Endothelial cell of umbilical vein (primary cell): ENCODE results near the gene ZDHHC6. TPM values are rescaled to one million over a fixed set of nuclear protein-coding genes. Genes with fewer than 3 reads are reported as not detected.

Experiments used
- BruUV-seq: library from RNA; stranded (reverse); fragments of 400-500 nt; replicated peaks from 2 replicates; lab custom pipeline; 2021; lab: Mats Ljungman, UMichigan
- CTCF ChIA-PET: fragments of 300-600, 350-600 bp; sonication (Branson Sonifier 250); formaldehyde crosslinking; loops from one replicate; lab custom pipeline; 2021; ENCODE audit warnings: antibody characterized with exemption, inconsistent platforms; lab: Charles Lee
- POLR2A ChIA-PET: fragments of 300-600, 350-600 bp; sonication (Branson Sonifier 250); formaldehyde crosslinking; loops from one replicate; lab custom pipeline; 2021; ENCODE audit warnings: antibody characterized with exemption, inconsistent platforms; lab: Charles Lee
- DNase-seq: peaks from one replicate; pipeline ENCODE4 v3.0.0-alpha.2; 2011; ENCODE audit warnings: low read depth, low spot score
- FAIRE-seq: peaks from 2 replicates; lab custom pipeline; 2011; peaks lifted over from hg19 to GRCh38; lab: Jason Lieb, UNC
- H2AFZ ChIP-seq: 2 replicates; pipeline ENCODE4 v1.6.0; 2012; ENCODE audit warnings: low read depth, low read length, control low read depth, inconsistent platforms
- H3K27ac ChIP-seq: 2 replicates; pipeline ENCODE4 v1.5.1; 2011; ENCODE audit warnings: low read depth, mild to moderate bottlenecking, control low read depth, low read length, moderate library complexity; ENCODE audit not compliant: insufficient read depth
- H3K27me3 ChIP-seq, 2 experiments: 2 replicates each; pipeline versions ENCODE4 v1.6.0 to v1.6.1; 2011; ENCODE audit warnings: low read length in 2 of 2, mixed read lengths in 1 of 2; ENCODE audit not compliant: control insufficient read depth in 2 of 2, insufficient read depth in 2 of 2
- H3K36me3 ChIP-seq, 2 experiments: 2 replicates in 1 of 2; 3 replicates in 1 of 2; pipeline ENCODE4 v1.5.1; 2011; ENCODE audit warnings: low read length in 2 of 2, mild to moderate bottlenecking in 1 of 2, moderate library complexity in 1 of 2; ENCODE audit not compliant: control insufficient read depth in 2 of 2, insufficient read depth in 2 of 2; ENCODE audit errors: extremely low read depth in 1 of 2
- H3K4me1 ChIP-seq: 3 replicates; pipeline ENCODE4 v1.5.1; 2011; ENCODE audit warnings: mild to moderate bottlenecking, low read length; ENCODE audit not compliant: control insufficient read depth, insufficient read depth; ENCODE audit errors: extremely low read depth
- H3K4me2 ChIP-seq: 2 replicates; pipeline ENCODE4 v1.6.1; 2011; ENCODE audit warnings: low read length, control low read depth, mixed read lengths; ENCODE audit not compliant: insufficient read depth
- H3K4me3 ChIP-seq, 3 experiments: fragments of 200-600 bp in 1 of 3; sonication (generic), shearing (Covaris generic) in 1 of 3; replicated peaks in 1 of 3; 2 replicates each; pipeline ENCODE4 v1.5.1; 2011 to 2016; ENCODE audit warnings: control low read depth in 3 of 3, low read length in 3 of 3, mild to moderate bottlenecking in 2 of 3, inconsistent platforms in 1 of 3, low read depth in 1 of 3, moderate library complexity in 1 of 3; ENCODE audit not compliant: insufficient read depth in 1 of 3
- H3K79me2 ChIP-seq: 2 replicates; pipeline ENCODE4 v1.6.0; 2012; ENCODE audit warnings: low read length, inconsistent platforms; ENCODE audit not compliant: control insufficient read depth, insufficient read depth
- H3K9ac ChIP-seq: replicated peaks from 2 replicates; pipeline ENCODE3; 2011; ENCODE audit warnings: low read length, control low read depth; ENCODE audit not compliant: insufficient read depth; ENCODE audit errors: extremely low read depth
- H3K9me1 ChIP-seq: replicated peaks from 3 replicates; pipeline ENCODE4 v1.6.0; 2011; ENCODE audit warnings: mild to moderate bottlenecking, low read length; ENCODE audit not compliant: control insufficient read depth, insufficient read depth; ENCODE audit errors: extremely low read depth
- H3K9me3 ChIP-seq: replicated peaks from 2 replicates; pipeline ENCODE4 v1.5.1; 2012; ENCODE audit warnings: low read length, inconsistent platforms; ENCODE audit not compliant: control insufficient read depth, insufficient read depth
- H4K20me1 ChIP-seq: replicated peaks from 2 replicates; pipeline ENCODE3; 2011; ENCODE audit warnings: mild to moderate bottlenecking, low read length; ENCODE audit not compliant: control insufficient read depth, insufficient read depth; ENCODE audit errors: extremely low read depth
- CTCF ChIP-seq, 2 donors: IDR thresholded peaks; 1 replicate in 1 of 2; 2 replicates in 1 of 2; pipeline ENCODE4 v1.5.1; 2011; ENCODE audit warnings: low read length in 2 of 2, mild to moderate bottlenecking in 2 of 2, moderate library complexity in 2 of 2, control low read depth in 1 of 2, inconsistent platforms in 1 of 2, low read depth in 1 of 2; ENCODE audit not compliant: insufficient read depth in 1 of 2; ENCODE audit errors: extremely low read depth in 1 of 2
- EZH2 ChIP-seq: IDR thresholded peaks from 2 replicates; pipeline ENCODE4 v1.6.1; 2012; ENCODE audit warnings: borderline replicate concordance, low read depth, mild to moderate bottlenecking, moderate library complexity, low read length, inconsistent platforms; ENCODE audit not compliant: severe bottlenecking
- FOS ChIP-seq: IDR thresholded peaks from 2 replicates; pipeline ENCODE4 v1.6.1; 2011; ENCODE audit warnings: mild to moderate bottlenecking, low read length, moderate library complexity, borderline replicate concordance; ENCODE audit not compliant: insufficient read depth
- GATA2 ChIP-seq: IDR thresholded peaks from 2 replicates; pipeline ENCODE4 v1.7.0; 2011; ENCODE audit warnings: low read depth, mild to moderate bottlenecking, moderate library complexity, mixed read lengths, low read length; ENCODE audit not compliant: insufficient read length, insufficient read depth
- JUN ChIP-seq: IDR thresholded peaks from 2 replicates; pipeline ENCODE4 v1.6.1; 2011; ENCODE audit warnings: borderline replicate concordance, low read depth; ENCODE audit not compliant: insufficient read length, insufficient read depth
- MAX ChIP-seq: IDR thresholded peaks from 2 replicates; pipeline ENCODE4 v1.6.1; 2011; ENCODE audit not compliant: insufficient read depth, insufficient read length
- MYC ChIP-seq: IDR thresholded peaks from one replicate; pipeline ENCODE4 v1.6.1; 2011; ENCODE audit warnings: mild to moderate bottlenecking, low read depth, low read length
- POLR2A ChIP-seq: IDR thresholded peaks from 2 replicates; pipeline ENCODE4 v1.6.1; 2012; ENCODE audit warnings: low read depth, mild to moderate bottlenecking, control low read depth, low read length
- POLR2AphosphoS5 ChIP-seq: IDR thresholded peaks from 2 replicates; pipeline ENCODE4 v1.6.1; 2012; ENCODE audit warnings: low read depth, mild to moderate bottlenecking, control low read depth, low read length, moderate library complexity; ENCODE audit not compliant: insufficient read depth
- dilution Hi-C: fragments of 300-500 bp; cut with MboI; formaldehyde crosslinking; loops from one replicate; pipeline ENCODE4 v1.15.0; 2019; ENCODE audit warnings: low sequenced_read_pairs; ENCODE audit not compliant: extremely low pct_ligation_motif_present
- intact Hi-C: fragments of 100-400 bp; cut with micrococcal nuclease; formaldehyde crosslinking; loops from one replicate; pipeline ENCODE4 v1.10.0; 2022
- polyA plus RNA-seq, 4 experiments: library from polyadenylated mRNA; depleted of rRNA in 3 of 4; stranded (reverse) in 3 of 4; unstranded in 1 of 4; fragments of >200 nt; gene quantifications; 2 replicates each; pipeline versions ENCODE4 v1.2.1 to v1.2.3, GENCODE V29; 2011 to 2012; ENCODE audit warnings: missing spikeins in 1 of 4
- total RNA-seq: library from RNA; stranded (reverse); gene quantifications from 2 replicates; pipeline ENCODE4 v1.2.3, GENCODE V29; 2021

The ZDHHC6 gene
- total and polyA plus RNA-seq, 2 donors (not counting 3 experiments of a cell fraction or from before 2014, with no cell fraction given), result 21.6 to 41.9 TPM

- no peak overlapping the region for H2AFZ ChIP-seq
- H3K9me3 ChIP-seq, result no peaks in the 10 kb centered on the region
- no peaks in the 10 kb centered on the region for H3K4me1 ChIP-seq
- H3K79me2 ChIP-seq, result no peaks in the 10 kb centered on the region
- intact Hi-C loops, result no loop called here
- no peak for DNase-seq
- no peak for FAIRE-seq
- no peaks in the 10 kb centered on the region for H3K27me3 ChIP-seq
- dilution Hi-C loops, result no loop called here
- H3K36me3 ChIP-seq, result no peaks in the 10 kb centered on the region
- H4K20me1 ChIP-seq, result no peaks in the 10 kb centered on the region
- TF ChIP-seq GATA2, result no peak
- no peak for TF ChIP-seq MAX
- no peak for TF ChIP-seq POLR2A
- no peak for TF ChIP-seq CTCF (IDR thresholded peaks at IDR 0.05; ENCODE audit: extremely low read depth in 1 of 2, insufficient read depth in 1 of 2, low read depth in 1 of 2, low read length in 2 of 2)
- no peak for TF ChIP-seq MYC
- TF ChIP-seq JUN, result no peak
- no peak for TF ChIP-seq EZH2
- TF ChIP-seq POLR2AphosphoS5, result no peak
- no peak for TF ChIP-seq FOS
- no peaks in the 10 kb centered on the region for H3K9me1 ChIP-seq
- POLR2A ChIA-PET, result no interaction called here
- H3K4me2 ChIP-seq, result no peak overlapping the region
- H3K4me3 ChIP-seq, result no peak overlapping the region
- CTCF ChIA-PET, result interaction anchor here (0.7 to 5.5 kb wide), 3 partner anchors 11 to 901 kb away, joined by 3 to 24 read pairs (median 3); no protein-coding TSS in a partner anchor
- H3K27ac ChIP-seq, result no peak overlapping the region
- BruUV-seq, result no TSS peak
- H3K9ac ChIP-seq, result no peak overlapping the region
Observed at GRCh38 chr10:112484399-112484798, 37.7 kb upstream of the ZDHHC6 start.
